Measurements from ENCODE around the gene CISD2.
"Not testable (repeated sequence)": the region's sequence is repeated elsewhere in the genome, so short reads cannot be mapped to it uniquely, and the experiment has no call there.

Gene CISD2, protein sequence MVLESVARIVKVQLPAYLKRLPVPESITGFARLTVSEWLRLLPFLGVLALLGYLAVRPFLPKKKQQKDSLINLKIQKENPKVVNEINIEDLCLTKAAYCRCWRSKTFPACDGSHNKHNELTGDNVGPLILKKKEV

DNA sequence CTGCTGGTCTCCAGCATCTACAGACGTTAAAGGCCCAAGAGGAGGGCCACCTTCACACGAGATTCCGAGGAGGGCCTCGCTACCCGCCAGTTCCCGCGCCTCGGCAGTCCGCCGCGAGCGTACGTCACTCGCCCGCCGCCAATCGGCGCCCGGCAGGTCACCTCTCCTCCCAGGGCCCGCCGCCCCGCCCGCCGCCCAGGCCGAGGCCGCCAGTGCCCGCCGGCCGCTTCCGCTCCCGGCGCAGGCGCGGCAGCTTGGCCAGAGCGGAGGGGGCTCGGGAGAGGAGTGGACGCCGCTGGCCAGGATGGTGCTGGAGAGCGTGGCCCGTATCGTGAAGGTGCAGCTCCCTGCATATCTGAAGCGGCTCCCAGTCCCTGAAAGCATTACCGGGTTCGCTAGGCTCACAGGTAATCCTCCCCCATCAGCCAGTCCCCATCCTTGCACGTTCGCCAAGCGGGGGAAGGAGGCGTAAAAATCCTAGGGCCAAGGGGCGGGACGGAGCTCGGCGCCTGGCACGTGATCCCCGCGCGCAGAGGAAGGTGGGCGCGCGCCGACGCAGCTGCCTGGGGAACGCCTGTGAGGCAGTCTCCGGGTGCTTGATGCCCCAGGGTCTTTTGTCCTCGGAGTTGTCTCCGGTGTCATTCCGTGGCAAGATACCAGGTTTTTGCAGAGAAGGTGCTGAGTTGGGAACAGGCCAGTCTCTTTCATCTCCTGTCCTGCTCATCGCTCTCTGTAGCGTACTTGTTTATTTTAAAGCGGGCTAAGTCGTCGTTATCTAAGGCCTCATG lies at the start of gene CISD2:
Gene CISD2, plus strand, starts transcription at position 212 of the 788 bp plus-strand sequence. Its CDS starts 93 bp downstream, at position 305.
- peak; percentile 49 to 99 (median 98) for DNase-seq

DNA sequence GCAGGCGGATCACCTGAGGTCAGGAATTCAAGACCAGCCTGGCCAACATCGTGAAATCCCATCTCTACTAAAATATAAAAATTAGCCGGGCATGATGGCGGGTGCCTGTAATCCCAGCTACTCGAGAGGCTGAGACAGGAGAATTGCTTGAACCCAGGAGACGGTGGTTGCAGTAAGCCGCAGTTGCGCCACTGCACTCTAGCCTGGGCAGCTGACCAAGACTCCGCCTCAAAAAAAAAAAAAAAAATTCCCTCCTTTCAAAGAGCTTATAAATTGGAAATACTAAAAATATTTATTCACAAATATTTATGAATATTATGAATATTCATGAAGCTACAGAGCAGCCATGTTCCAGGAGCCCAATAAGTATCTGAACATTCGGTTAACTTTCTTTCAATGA lies 49.7 kb upstream of the CISD2 start:
- DNase-seq = not testable (repeated sequence)

- no peak for DNase-seq
Measured at GRCh38 chr4:102819588-102820365, 49.0 kb upstream of the CISD2 start.

GRCh38 chr4:102823464-102823863 lies 45.3 kb upstream of the CISD2 start:
- DNase-seq = no peak

DNA sequence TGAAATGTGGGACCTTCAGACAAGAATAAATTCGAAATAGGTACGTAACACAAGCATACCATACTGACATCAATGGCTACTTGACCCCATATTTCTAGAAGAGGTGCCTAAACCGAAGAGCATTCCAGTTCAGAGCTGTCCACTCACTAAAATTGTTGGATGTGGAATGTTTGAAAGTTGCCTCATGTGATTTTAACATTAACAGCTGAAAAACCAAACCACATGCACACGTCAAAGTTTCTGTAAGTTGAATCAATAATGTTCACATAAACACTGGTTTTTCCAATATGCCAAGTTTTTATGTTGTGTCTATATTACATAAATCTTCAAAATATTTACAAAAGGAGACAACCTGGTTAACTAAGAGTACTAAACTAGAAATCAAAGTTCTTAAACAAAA lies 44.9 kb upstream of the CISD2 start:
- no peak for DNase-seq

- no peak for DNase-seq
Measured at GRCh38 chr4:102824398-102824797, 44.4 kb upstream of the CISD2 start.

GRCh38 chr4:102825261-102826091 lies 43.3 kb upstream of the CISD2 start:
- DNase-seq = peak in 11 of 14 donors; percentile 17 to 57 (median 37)

- peak in 1 of 14 donors; percentile 64 for DNase-seq
Measured at GRCh38 chr4:102826105-102826889, 42.5 kb upstream of the CISD2 start.

GRCh38 chr4:102826890-102827673 lies 41.7 kb upstream of the CISD2 start, which contains the start of gene UBE2D3:
Gene UBE2D3, minus strand, starts transcription at chr4:102827551. Its CDS starts 1,043 bp downstream, at chr4:102826508.
- peak; percentile 85 to 99 (median 97) for DNase-seq

DNA sequence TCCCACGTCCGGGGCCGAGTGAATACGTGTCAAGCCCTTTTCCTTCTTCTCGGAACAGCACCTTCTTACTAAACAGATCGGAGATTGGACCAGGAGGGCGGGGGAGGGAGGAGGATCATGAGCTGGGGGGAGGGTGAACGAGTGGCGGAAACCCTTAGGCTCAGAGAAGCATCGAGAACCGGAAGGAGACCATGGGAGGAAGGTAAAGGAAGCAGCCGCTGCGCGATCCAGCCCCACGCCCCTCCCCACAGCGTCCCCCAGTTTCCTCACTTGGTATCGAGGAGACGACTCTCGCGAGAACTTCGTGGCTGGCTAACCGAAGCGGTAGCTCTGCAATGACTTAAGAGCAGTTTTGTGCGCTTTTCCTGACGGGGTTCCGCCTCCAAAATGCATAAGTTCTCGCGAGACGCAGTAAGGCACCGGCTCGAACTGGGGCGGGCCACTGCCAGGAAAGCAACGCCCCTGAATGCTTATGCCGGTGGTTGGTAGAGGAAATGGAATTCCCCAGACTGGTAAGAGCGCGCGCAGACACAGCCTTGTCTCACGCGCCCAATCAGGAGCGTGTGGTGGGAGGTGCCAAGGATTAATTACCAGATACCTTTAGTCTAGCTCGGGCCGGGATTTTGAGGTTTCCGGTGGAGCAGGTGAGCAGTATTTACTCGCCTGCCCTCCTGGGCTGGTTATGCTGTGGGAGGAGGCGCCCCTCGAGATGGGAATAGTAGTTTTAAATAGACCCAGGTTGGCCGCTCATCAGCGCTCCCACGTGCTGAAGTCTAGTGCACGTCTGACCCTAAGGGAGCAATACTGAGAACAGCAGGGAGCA lies 40.9 kb upstream of the CISD2 start:
- DNase-seq = peak; percentile 90 to 99 (median 98)

DNA sequence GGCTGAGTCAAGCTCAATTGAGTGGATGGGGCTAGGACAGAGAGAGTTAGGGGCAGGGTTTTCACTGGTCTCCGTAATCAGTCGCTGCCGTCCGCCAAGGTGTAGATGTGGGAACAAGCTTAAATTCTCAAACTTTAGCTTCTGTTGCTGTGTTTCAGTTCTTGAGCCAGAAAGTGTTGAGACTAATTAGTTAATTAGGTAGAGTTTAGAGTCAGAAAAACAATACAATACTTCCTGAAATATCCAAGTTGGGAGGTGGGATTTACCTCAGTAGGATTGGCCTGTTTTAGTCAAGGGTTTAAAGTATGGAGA lies 40.3 kb upstream of the CISD2 start:
- DNase-seq = no peak

GRCh38 chr4:102829803-102830202 lies 39.0 kb upstream of the CISD2 start:
- DNase-seq = no peak

DNA sequence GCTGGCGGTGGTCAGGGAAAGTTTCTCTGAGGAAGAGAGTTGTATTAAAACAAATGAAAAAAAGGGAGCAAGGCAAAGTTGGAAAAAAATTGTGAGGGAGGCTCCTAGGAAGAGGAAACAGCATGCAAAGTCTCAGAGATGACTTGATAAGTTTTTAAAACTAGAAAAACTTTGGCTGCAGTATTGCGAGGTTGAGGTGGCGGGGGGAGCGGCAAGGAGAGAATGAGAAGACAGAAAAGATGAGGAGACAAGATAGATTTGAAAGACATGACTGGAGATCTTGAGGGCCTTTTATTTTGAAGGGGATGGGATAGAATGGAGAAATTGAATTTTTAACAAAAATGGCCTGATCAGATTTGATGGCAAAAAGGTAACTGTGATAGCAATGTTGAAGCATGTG lies 36.7 kb upstream of the CISD2 start:
- DNase-seq = no peak

DNA sequence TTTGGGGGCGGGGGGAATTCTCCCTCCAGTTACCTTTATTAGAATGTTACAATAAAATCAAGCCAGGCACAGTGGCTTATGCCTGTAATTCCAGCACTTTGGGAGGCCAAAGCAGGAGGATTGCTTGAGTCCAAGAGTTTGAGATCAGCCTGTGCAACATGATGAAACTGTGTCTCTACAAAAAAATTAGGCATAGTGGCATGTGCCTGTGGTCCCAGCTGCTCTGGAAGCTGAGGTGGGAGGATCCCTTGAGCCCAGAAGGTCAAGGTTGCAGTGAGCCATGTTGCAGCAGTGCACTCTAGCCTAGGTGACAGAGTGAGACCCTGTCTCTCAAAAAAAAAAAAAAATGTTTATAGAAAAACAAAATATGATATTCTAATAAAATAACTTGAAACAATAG lies 36.1 kb upstream of the CISD2 start:
- no peak for DNase-seq

DNA sequence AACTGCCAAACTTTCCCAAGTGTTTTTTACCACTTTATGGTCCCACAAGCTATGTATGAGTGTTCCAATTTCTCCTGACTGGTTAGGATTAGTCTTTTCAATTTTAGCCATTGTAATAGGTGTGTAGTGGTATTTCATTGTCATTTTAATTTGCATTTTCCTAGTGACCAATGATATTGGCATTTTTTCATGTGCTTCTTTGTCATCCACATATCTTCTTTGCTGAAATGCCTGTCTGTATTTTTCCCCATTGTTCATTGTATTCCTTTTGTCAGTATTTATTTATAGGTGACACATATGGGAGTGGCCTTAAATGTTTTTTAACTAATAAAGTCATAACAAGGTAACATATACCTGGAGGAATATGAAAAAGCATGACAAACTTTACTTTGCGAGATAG lies 32.2 kb upstream of the CISD2 start:
- no peak for DNase-seq

GRCh38 chr4:102842367-102842766 lies 26.4 kb upstream of the CISD2 start:
- no peak for DNase-seq

GRCh38 chr4:102843273-102843672 lies 25.5 kb upstream of the CISD2 start:
- no peak for DNase-seq

DNA sequence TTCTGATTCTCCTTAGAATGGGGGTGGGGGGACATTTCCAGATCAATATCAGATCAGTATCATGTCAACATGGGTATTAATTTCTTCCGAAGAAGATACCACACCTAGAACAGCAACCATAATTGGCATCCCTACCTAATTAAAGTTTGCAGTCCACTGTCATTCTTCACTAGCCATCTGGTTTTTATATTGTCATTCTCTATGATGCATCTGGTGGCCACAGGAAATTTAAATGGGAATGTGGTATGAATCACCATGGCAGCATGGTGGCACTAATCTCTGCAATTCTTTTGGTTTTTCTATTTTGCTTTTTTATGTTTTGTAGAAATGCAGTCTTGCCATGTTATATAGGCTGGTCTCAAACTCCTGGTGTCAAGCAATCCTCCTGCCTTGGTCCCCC lies 24.9 kb upstream of the CISD2 start:
- no peak for DNase-seq

GRCh38 chr4:102847687-102848086 lies 21.1 kb upstream of the CISD2 start:
- no peak for DNase-seq

GRCh38 chr4:102849579-102850104 lies 19.1 kb upstream of the CISD2 start:
- no peak for DNase-seq

All from C1 segment of cervical spinal cord (tissue), 14 donors.